ENCODE measurements around the gene SRSF11.
A peak's percentile ranks its signal among the peaks of the same experiment; 100 is the strongest.
"Not testable (repeated sequence)": the region's sequence is repeated elsewhere in the genome, so short reads cannot be mapped to it uniquely, and the experiment has no call there.

Gene SRSF11, protein sequence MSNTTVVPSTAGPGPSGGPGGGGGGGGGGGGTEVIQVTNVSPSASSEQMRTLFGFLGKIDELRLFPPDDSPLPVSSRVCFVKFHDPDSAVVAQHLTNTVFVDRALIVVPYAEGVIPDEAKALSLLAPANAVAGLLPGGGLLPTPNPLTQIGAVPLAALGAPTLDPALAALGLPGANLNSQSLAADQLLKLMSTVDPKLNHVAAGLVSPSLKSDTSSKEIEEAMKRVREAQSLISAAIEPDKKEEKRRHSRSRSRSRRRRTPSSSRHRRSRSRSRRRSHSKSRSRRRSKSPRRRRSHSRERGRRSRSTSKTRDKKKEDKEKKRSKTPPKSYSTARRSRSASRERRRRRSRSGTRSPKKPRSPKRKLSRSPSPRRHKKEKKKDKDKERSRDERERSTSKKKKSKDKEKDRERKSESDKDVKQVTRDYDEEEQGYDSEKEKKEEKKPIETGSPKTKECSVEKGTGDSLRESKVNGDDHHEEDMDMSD

GRCh38 chr1:70221238-70222121, at the start of gene SRSF11:
Gene SRSF11, plus strand, starts transcription at chr1:70221380. Its CDS starts 257 bp downstream, at chr1:70221637.
- Mint-ChIP-seq H3K4me3 (peak within 1 kb of the TSS; percentile 91), H3K27ac (peak within 1 kb of the TSS; percentile 92), H3K4me1 (ENCODE audit: low read depth) (peaks cover 40% of the 10 kb centered on the region), H3K9me3 (no peaks in the 10 kb centered on the region), H3K27me3 (no peaks in the 10 kb centered on the region), H3K36me3 (ENCODE audit: low read depth) (peaks cover 46% of the 10 kb centered on the region)

DNA sequence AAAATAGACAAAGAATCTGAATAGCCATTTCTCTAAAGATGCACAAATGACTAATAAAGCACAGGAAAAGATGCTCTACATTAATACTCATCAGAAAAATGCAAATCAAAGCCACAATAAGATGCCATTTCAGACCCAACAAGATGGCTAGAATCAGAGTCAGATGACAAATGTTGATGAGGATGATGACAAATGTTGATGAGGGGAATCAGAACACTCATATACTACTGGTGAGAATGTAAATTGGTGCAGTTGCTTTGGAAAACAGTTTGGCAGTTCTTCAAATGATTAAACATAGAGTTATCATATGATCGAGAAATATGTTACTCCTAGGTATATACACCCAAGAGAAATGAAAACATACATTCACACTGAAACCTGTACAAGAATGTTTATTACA, 49.7 kb upstream of the SRSF11 start:
- H3K36me3 Mint-ChIP-seq (ENCODE audit: low read depth) = peaks cover 50% of the 10 kb centered on the region
- peaks cover 3% of the 10 kb centered on the region for H3K4me1 Mint-ChIP-seq (ENCODE audit: low read depth)
- H3K27ac Mint-ChIP-seq = no peak overlapping the region
- no peaks in the 10 kb centered on the region for H3K9me3 Mint-ChIP-seq
- no peaks in the 10 kb centered on the region for H3K27me3 Mint-ChIP-seq
- H3K4me3 Mint-ChIP-seq = no peak overlapping the region

- not testable (repeated sequence) for H3K27me3 Mint-ChIP-seq; H3K4me3 Mint-ChIP-seq; H3K4me1 Mint-ChIP-seq (ENCODE audit: low read depth); H3K27ac Mint-ChIP-seq; H3K9me3 Mint-ChIP-seq
- peaks cover 34% of the 10 kb centered on the region for H3K36me3 Mint-ChIP-seq (ENCODE audit: low read depth)
Measured at GRCh38 chr1:70185181-70185580, 36.0 kb upstream of the SRSF11 start.

- Mint-ChIP-seq H3K4me3 (no peak overlapping the region), H3K36me3 (ENCODE audit: low read depth) (peaks cover 28% of the 10 kb centered on the region), H3K27ac (no peak overlapping the region), H3K4me1 (ENCODE audit: low read depth) (peaks cover 8% of the 10 kb centered on the region), H3K9me3 (no peaks in the 10 kb centered on the region), H3K27me3 (no peaks in the 10 kb centered on the region)
Measured at GRCh38 chr1:70188522-70188921, 32.7 kb upstream of the SRSF11 start.

- no peak overlapping the region for H3K4me3 Mint-ChIP-seq
- no peaks in the 10 kb centered on the region for H3K9me3 Mint-ChIP-seq
- H3K36me3 Mint-ChIP-seq (ENCODE audit: low read depth) = peaks cover 20% of the 10 kb centered on the region
- H3K4me1 Mint-ChIP-seq (ENCODE audit: low read depth) = peaks cover 9% of the 10 kb centered on the region
- no peak overlapping the region for H3K27ac Mint-ChIP-seq
- H3K27me3 Mint-ChIP-seq = no peaks in the 10 kb centered on the region
Measured at GRCh38 chr1:70190180-70190579, 31.0 kb upstream of the SRSF11 start.

DNA sequence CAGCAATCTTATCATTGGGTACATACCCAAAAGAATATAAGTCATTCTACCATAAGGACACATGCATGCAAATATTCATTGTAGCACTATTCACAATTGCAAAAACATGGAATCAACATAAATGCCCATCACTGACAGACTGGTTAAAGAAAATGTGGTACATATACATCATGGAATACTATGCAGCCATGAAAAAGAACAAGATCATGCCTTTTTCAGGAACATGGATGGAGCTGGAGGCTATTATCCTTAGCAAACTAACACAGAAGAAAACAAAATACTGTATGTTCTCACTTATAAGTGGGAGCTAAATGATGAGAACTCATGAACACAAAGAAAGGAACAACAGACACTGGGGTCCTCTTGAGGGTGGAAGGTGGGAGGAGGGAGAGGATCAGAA, 28.7 kb upstream of the SRSF11 start:
- not testable (repeated sequence) for H3K4me3 Mint-ChIP-seq, H3K27me3 Mint-ChIP-seq
- H3K4me1 Mint-ChIP-seq (ENCODE audit: low read depth) = peaks cover 13% of the 10 kb centered on the region

GRCh38 chr1:70194601-70195000, 26.6 kb upstream of the SRSF11 start:
- no peak overlapping the region for H3K27ac Mint-ChIP-seq
- H3K9me3 Mint-ChIP-seq = no peaks in the 10 kb centered on the region
- H3K4me1 Mint-ChIP-seq (ENCODE audit: low read depth) = peaks cover 16% of the 10 kb centered on the region
- no peak overlapping the region for H3K4me3 Mint-ChIP-seq
- H3K36me3 Mint-ChIP-seq (ENCODE audit: low read depth) = peaks cover 10% of the 10 kb centered on the region
- H3K27me3 Mint-ChIP-seq = no peaks in the 10 kb centered on the region

More for the DNA sequence above, 28.7 kb upstream of the SRSF11 start:
- H3K27ac Mint-ChIP-seq, H3K9me3 Mint-ChIP-seq: not testable (repeated sequence)
- H3K36me3 Mint-ChIP-seq (ENCODE audit: low read depth) = peaks cover 18% of the 10 kb centered on the region

- H3K4me3 Mint-ChIP-seq = no peak overlapping the region
- no peak overlapping the region for H3K27ac Mint-ChIP-seq
- no peaks in the 10 kb centered on the region for H3K9me3 Mint-ChIP-seq
- peaks cover 11% of the 10 kb centered on the region for H3K4me1 Mint-ChIP-seq (ENCODE audit: low read depth)
- no peaks in the 10 kb centered on the region for H3K27me3 Mint-ChIP-seq
- H3K36me3 Mint-ChIP-seq (ENCODE audit: low read depth) = peaks cover 13% of the 10 kb centered on the region
Measured at GRCh38 chr1:70195342-70195741, 25.8 kb upstream of the SRSF11 start.

DNA sequence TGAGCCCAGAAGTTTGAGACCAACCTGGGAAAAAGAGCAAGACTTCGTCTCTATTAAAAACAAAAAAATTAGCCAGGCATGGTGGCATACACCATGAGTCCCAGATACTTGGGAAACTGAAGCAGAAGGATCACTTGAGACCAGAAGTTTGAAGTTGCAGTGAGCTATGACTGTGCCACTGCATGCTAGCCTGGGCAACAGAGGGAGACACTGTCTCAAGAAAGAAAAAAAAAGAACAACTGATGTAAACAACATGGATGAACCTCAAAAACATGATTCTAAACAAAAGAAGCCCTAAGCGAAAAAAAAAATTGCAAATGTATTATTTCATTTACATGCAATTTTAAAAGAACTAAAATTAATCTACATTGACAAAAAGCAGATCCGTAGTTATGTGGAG, 24.8 kb upstream of the SRSF11 start:
- Mint-ChIP-seq H3K4me3 (no peak overlapping the region), H3K27ac (no peak overlapping the region), H3K27me3 (no peaks in the 10 kb centered on the region), H3K36me3 (ENCODE audit: low read depth) (peaks cover 17% of the 10 kb centered on the region), H3K4me1 (ENCODE audit: low read depth) (peaks cover 18% of the 10 kb centered on the region), H3K9me3 (no peaks in the 10 kb centered on the region)

GRCh38 chr1:70200065-70200464, 21.1 kb upstream of the SRSF11 start:
- no peaks in the 10 kb centered on the region for H3K9me3 Mint-ChIP-seq
- no peaks in the 10 kb centered on the region for H3K27me3 Mint-ChIP-seq
- no peak overlapping the region for H3K27ac Mint-ChIP-seq
- H3K4me1 Mint-ChIP-seq (ENCODE audit: low read depth) = peaks cover 42% of the 10 kb centered on the region
- H3K36me3 Mint-ChIP-seq (ENCODE audit: low read depth) = peaks cover 12% of the 10 kb centered on the region
- no peak overlapping the region for H3K4me3 Mint-ChIP-seq

GRCh38 chr1:70202173-70202758, 18.9 kb upstream of the SRSF11 start:
- Mint-ChIP-seq H3K9me3 (no peaks in the 10 kb centered on the region), H3K4me1 (ENCODE audit: low read depth) (peaks cover 50% of the 10 kb centered on the region), H3K4me3 (no peak overlapping the region), H3K27ac (no peak overlapping the region), H3K27me3 (no peaks in the 10 kb centered on the region), H3K36me3 (ENCODE audit: low read depth) (peaks cover 12% of the 10 kb centered on the region)

DNA sequence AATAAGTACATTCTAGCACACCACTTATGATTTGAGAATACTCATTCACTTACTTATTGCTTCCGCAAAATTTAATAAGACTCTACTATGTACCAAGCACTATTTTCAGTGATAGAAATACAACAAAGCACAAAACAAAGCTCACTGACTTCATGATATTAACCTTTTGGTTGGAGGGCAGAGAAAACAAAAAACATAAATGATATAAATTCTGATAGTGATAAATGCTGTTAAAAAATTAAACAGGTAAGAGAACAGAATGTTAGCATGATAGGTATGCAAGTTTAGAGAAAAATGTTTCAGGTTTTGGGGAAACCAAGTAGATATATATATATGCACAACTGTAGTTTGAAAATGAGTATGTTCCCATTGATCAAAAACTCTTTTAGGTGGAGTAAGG, 17.0 kb upstream of the SRSF11 start:
- Mint-ChIP-seq H3K4me3 (peak overlapping the region; percentile 98), H3K27ac (peak overlapping the region; percentile 96), H3K4me1 (ENCODE audit: low read depth) (peaks cover 63% of the 10 kb centered on the region), H3K36me3 (ENCODE audit: low read depth) (peaks cover 20% of the 10 kb centered on the region), H3K27me3 (no peaks in the 10 kb centered on the region), H3K9me3 (no peaks in the 10 kb centered on the region)

DNA sequence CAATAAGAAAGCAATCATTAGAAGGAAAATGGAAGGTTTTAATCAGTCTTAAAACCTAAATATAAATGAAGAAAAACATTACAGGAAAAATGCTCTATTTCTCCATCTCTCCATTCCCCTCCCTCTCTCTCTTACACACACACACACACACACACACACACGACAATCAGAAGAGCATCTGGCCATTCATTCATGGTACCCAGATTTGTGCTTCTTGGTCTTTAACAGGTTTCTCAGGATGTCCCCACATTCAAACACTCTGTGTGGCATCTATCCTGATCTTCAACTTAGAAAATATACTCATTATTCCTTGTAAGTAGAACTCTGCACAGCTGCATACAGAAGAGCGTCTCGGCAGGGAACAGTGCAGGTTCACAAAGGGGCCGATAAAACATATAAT, 16.6 kb upstream of the SRSF11 start:
- Mint-ChIP-seq H3K27me3 (no peaks in the 10 kb centered on the region), H3K4me1 (ENCODE audit: low read depth) (peaks cover 67% of the 10 kb centered on the region), H3K27ac (peak overlapping the region; percentile 96), H3K9me3 (no peaks in the 10 kb centered on the region), H3K36me3 (ENCODE audit: low read depth) (peaks cover 25% of the 10 kb centered on the region), H3K4me3 (peak overlapping the region; percentile 98)

GRCh38 chr1:70205071-70205433, 16.1 kb upstream of the SRSF11 start:
- H3K36me3 Mint-ChIP-seq (ENCODE audit: low read depth) = peaks cover 29% of the 10 kb centered on the region
- peak overlapping the region; percentile 98 for H3K4me3 Mint-ChIP-seq
- no peaks in the 10 kb centered on the region for H3K9me3 Mint-ChIP-seq
- H3K27ac Mint-ChIP-seq = peak overlapping the region; percentile 96
- H3K4me1 Mint-ChIP-seq (ENCODE audit: low read depth) = peaks cover 72% of the 10 kb centered on the region
- H3K27me3 Mint-ChIP-seq = no peaks in the 10 kb centered on the region
